ENCODE data around the gene TRPM5.
"Not testable (repeated sequence)": the region's sequence is repeated elsewhere in the genome, so short reads cannot be mapped to it uniquely, and the experiment has no call there.

Gene TRPM5

GRCh38 chr11:2480067-2480873, 36.0 kb upstream of the TRPM5 start:
- not testable (repeated sequence) for H3K27ac ChIP-seq (ENCODE audit: insufficient read depth, low read length, poor library complexity, severe bottlenecking); H3K4me3 ChIP-seq (ENCODE audit: insufficient read depth, low read depth, low read length, poor library complexity, severe bottlenecking); H3K4me1 ChIP-seq (ENCODE audit: control insufficient read depth, insufficient read depth, low read length, poor library complexity, severe bottlenecking); H3K36me3 ChIP-seq (ENCODE audit: control insufficient read depth, insufficient read depth, low read length); H3K27me3 ChIP-seq (replicated peaks; ENCODE audit: control insufficient read depth, insufficient read depth, low read length, poor library complexity, severe bottlenecking); DNase-seq; H3K9me3 ChIP-seq (ENCODE audit: control insufficient read depth, low read length)

GRCh38 chr11:2477936-2478335, 33.6 kb upstream of the TRPM5 start:
- H3K4me1 ChIP-seq (ENCODE audit: control insufficient read depth, insufficient read depth, low read length, poor library complexity, severe bottlenecking), result peaks cover 4% of the 10 kb centered on the region

DNA sequence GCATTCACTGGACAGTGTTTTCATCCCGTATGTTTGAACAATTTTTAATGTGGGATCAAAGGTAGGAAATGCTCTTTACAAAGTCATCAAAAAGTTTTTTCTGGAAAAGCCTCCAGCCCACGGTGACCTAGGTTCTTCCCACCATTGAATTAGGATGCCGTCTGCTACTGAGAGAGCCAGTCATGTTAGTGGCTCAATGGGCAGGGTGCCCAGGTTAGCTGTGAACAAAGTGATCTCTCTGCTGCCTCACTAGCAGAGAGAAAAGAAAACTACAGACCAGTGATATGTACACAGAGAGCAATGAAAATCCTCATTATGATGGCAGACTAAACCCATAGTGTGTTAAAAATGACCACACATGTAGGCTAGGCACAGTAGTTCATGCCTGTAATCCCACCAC, 32.9 kb upstream of the TRPM5 start:
- no peaks in the 10 kb centered on the region for H3K36me3 ChIP-seq (ENCODE audit: control insufficient read depth, insufficient read depth, low read length)
- no peak overlapping the region for H3K27ac ChIP-seq (ENCODE audit: insufficient read depth, low read length, poor library complexity, severe bottlenecking)
- peaks cover 4% of the 10 kb centered on the region for H3K4me1 ChIP-seq (ENCODE audit: control insufficient read depth, insufficient read depth, low read length, poor library complexity, severe bottlenecking)
- no peaks in the 10 kb centered on the region for H3K27me3 ChIP-seq (replicated peaks; ENCODE audit: control insufficient read depth, insufficient read depth, low read length, poor library complexity, severe bottlenecking)
- no peaks in the 10 kb centered on the region for H3K9me3 ChIP-seq (ENCODE audit: control insufficient read depth, low read length)
- no peak overlapping the region for H3K4me3 ChIP-seq (ENCODE audit: insufficient read depth, low read depth, low read length, poor library complexity, severe bottlenecking)
- no peak for DNase-seq

More at GRCh38 chr11:2477936-2478335, 33.6 kb upstream of the TRPM5 start:
- DNase-seq, result no peak
- Histone ChIP-seq H3K27ac (ENCODE audit: insufficient read depth, low read length, poor library complexity, severe bottlenecking) (no peak overlapping the region), H3K36me3 (ENCODE audit: control insufficient read depth, insufficient read depth, low read length) (no peaks in the 10 kb centered on the region), H3K4me3 (ENCODE audit: insufficient read depth, low read depth, low read length, poor library complexity, severe bottlenecking) (no peak overlapping the region), H3K27me3 (replicated peaks; ENCODE audit: control insufficient read depth, insufficient read depth, low read length, poor library complexity, severe bottlenecking) (no peaks in the 10 kb centered on the region), H3K9me3 (ENCODE audit: control insufficient read depth, low read length) (no peaks in the 10 kb centered on the region)

GRCh38 chr11:2475136-2475918, 31.0 kb upstream of the TRPM5 start:
- Histone ChIP-seq H3K4me1 (ENCODE audit: control insufficient read depth, insufficient read depth, low read length, poor library complexity, severe bottlenecking) (no peaks in the 10 kb centered on the region), H3K36me3 (ENCODE audit: control insufficient read depth, insufficient read depth, low read length) (no peaks in the 10 kb centered on the region), H3K9me3 (ENCODE audit: control insufficient read depth, low read length) (no peaks in the 10 kb centered on the region), H3K27me3 (replicated peaks; ENCODE audit: control insufficient read depth, insufficient read depth, low read length, poor library complexity, severe bottlenecking) (no peaks in the 10 kb centered on the region), H3K27ac (ENCODE audit: insufficient read depth, low read length, poor library complexity, severe bottlenecking) (no peak overlapping the region), H3K4me3 (ENCODE audit: insufficient read depth, low read depth, low read length, poor library complexity, severe bottlenecking) (no peak overlapping the region)
- DNase-seq, result no peak

DNA sequence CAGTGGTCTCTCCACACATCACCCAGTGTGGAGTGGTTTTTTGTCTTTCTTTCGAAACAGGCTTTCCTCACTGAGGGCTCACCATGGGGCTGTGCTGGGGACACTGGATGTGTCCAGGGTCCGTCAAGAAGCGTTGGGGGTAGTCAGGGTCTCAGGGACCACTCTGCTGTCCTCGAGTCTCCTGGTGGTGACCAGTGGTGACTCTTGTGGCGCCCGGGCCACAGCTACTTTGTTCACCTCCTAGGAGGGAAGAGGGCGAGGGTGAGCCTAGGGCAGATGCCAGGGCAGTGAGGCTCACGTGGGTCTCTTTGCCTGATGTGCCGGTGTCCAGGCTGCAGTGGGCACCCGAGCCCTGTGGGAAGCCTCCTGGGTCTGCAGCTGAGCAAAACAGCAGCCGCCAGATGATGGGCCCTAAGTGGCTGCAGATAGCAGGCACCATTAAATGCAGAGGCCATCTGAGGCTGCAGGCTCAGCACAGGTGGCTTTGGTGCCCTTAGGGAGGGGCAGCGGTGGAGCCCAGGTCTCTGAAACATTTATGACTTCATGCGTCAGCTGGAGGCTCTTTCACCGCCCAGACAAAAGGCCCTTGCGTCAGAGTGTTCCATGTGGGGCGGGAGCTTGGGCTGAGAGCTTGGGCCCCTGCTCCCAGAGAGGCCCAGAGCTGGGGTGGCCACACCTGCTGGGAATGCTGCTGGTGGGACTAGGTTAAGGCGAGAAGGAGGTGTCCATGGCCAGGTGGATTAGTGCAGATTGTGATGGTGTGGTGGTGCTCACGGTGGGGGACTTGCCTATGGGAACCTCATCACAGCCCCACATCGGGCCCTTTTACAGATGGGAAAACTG, 30.0 kb upstream of the TRPM5 start:
- Histone ChIP-seq H3K27ac (ENCODE audit: insufficient read depth, low read length, poor library complexity, severe bottlenecking) (no peak overlapping the region), H3K4me1 (ENCODE audit: control insufficient read depth, insufficient read depth, low read length, poor library complexity, severe bottlenecking) (no peaks in the 10 kb centered on the region), H3K4me3 (ENCODE audit: insufficient read depth, low read depth, low read length, poor library complexity, severe bottlenecking) (no peak overlapping the region), H3K36me3 (ENCODE audit: control insufficient read depth, insufficient read depth, low read length) (no peaks in the 10 kb centered on the region), H3K27me3 (replicated peaks; ENCODE audit: control insufficient read depth, insufficient read depth, low read length, poor library complexity, severe bottlenecking) (no peaks in the 10 kb centered on the region), H3K9me3 (ENCODE audit: control insufficient read depth, low read length) (no peaks in the 10 kb centered on the region)
- no peak for DNase-seq

- no peak for DNase-seq
- Histone ChIP-seq H3K36me3 (ENCODE audit: control insufficient read depth, insufficient read depth, low read length) (no peaks in the 10 kb centered on the region), H3K4me1 (ENCODE audit: control insufficient read depth, insufficient read depth, low read length, poor library complexity, severe bottlenecking) (no peaks in the 10 kb centered on the region), H3K4me3 (ENCODE audit: insufficient read depth, low read depth, low read length, poor library complexity, severe bottlenecking) (no peak overlapping the region), H3K27me3 (replicated peaks; ENCODE audit: control insufficient read depth, insufficient read depth, low read length, poor library complexity, severe bottlenecking) (no peaks in the 10 kb centered on the region), H3K9me3 (ENCODE audit: control insufficient read depth, low read length) (no peaks in the 10 kb centered on the region), H3K27ac (ENCODE audit: insufficient read depth, low read length, poor library complexity, severe bottlenecking) (no peak overlapping the region)
Observed at GRCh38 chr11:2473361-2474058, 29.2 kb upstream of the TRPM5 start.

- H3K27ac ChIP-seq (ENCODE audit: insufficient read depth, low read length, poor library complexity, severe bottlenecking), result no peak overlapping the region
- no peak for DNase-seq
- no peaks in the 10 kb centered on the region for H3K27me3 ChIP-seq (replicated peaks; ENCODE audit: control insufficient read depth, insufficient read depth, low read length, poor library complexity, severe bottlenecking)
- no peak overlapping the region for H3K4me3 ChIP-seq (ENCODE audit: insufficient read depth, low read depth, low read length, poor library complexity, severe bottlenecking)
- no peaks in the 10 kb centered on the region for H3K9me3 ChIP-seq (ENCODE audit: control insufficient read depth, low read length)
- peaks cover 5% of the 10 kb centered on the region for H3K4me1 ChIP-seq (ENCODE audit: control insufficient read depth, insufficient read depth, low read length, poor library complexity, severe bottlenecking)
- H3K36me3 ChIP-seq (ENCODE audit: control insufficient read depth, insufficient read depth, low read length), result no peaks in the 10 kb centered on the region
Observed at GRCh38 chr11:2472428-2473186, 28.3 kb upstream of the TRPM5 start.

- Histone ChIP-seq H3K4me1 (ENCODE audit: control insufficient read depth, insufficient read depth, low read length, poor library complexity, severe bottlenecking) (peaks cover 14% of the 10 kb centered on the region), H3K27ac (ENCODE audit: insufficient read depth, low read length, poor library complexity, severe bottlenecking) (no peak overlapping the region), H3K36me3 (ENCODE audit: control insufficient read depth, insufficient read depth, low read length) (no peaks in the 10 kb centered on the region), H3K27me3 (replicated peaks; ENCODE audit: control insufficient read depth, insufficient read depth, low read length, poor library complexity, severe bottlenecking) (no peaks in the 10 kb centered on the region), H3K9me3 (ENCODE audit: control insufficient read depth, low read length) (no peaks in the 10 kb centered on the region), H3K4me3 (ENCODE audit: insufficient read depth, low read depth, low read length, poor library complexity, severe bottlenecking) (no peak overlapping the region)
- DNase-seq, result no peak
Observed at GRCh38 chr11:2471804-2472096, 27.4 kb upstream of the TRPM5 start.

All from effector memory CD4-positive, alpha-beta T cell (primary cell).